ENCODE data around the gene NELL2.
A peak's percentile ranks its signal among the peaks of the same experiment; 100 is the strongest.
"Not testable (repeated sequence)": the region's sequence is repeated elsewhere in the genome, so short reads cannot be mapped to it uniquely, and the experiment has no call there.

NELL2 gene

DNA sequence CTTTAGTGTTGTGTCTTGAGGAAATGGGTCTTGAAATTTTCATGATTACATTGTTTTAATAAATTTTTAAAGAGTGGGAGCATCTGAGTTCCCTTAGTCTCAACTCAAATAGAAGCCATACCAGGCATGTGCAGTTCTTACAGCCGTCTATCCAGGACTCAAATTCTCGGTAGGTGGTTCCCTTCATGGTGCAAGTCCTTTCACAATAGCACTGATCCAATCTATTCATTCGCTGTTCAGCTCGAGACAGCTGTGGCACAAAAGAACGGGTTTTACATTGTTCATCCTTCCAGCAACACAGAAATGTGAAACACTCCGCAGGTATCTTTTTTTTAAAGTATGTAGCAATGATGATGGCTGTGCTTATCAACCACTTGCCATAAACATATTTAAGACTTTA lies 100.2 kb downstream of the NELL2 start:
- DNase-seq, result no peak

DNA sequence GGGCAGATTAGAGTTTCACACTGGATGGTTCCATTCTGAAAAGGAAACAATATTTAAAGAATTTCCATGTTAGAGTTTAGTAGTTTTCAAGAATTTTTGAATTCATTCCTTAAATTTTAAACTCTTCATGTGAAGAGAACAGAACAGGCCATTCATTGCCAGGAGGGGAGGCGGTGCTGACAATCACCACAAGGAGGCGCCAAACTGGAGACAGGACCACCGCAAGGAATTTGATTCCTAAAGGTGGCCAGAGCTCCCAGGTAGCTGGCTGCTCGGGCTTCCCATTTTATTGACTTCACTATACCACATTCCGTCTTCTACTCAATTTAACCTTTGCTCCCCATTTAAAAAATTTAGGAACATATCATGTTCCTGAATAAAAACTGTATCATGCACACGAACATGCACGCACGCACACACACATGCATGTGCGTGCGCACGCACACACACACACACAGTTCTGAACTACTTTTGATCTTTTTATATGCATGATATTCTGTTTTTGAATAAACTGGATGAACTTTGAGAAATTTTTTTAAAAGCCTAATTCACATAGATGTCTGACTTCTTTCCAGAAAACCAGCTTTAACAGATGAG lies 101.2 kb downstream of the NELL2 start:
- peak; percentile 70 for DNase-seq

DNA sequence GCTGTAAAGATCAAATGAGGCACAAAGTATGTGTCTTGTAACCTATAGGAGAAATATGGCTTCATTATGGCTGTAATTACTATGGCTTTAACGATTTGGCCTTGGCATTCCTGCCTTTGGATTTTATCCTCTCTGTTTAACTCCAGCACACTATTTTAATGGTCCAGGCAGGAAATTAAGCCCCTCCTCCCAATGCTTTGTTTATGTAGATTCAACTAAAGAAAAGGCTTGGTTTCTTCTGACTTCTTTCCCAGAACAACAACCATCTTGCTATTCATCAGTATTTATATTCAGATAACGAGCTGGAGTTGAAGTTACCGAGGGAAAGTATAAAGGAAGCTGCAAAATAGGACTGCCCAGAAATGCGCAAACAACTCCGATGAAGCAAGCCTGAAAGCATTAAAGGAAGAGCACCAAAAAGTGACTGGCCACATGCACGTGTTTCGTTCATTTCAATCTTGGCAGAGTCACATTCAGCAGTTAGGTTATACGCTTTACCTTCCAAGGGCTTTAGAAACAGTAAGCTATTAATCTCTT lies 104.6 kb downstream of the NELL2 start:
- DNase-seq, result no peak

DNA sequence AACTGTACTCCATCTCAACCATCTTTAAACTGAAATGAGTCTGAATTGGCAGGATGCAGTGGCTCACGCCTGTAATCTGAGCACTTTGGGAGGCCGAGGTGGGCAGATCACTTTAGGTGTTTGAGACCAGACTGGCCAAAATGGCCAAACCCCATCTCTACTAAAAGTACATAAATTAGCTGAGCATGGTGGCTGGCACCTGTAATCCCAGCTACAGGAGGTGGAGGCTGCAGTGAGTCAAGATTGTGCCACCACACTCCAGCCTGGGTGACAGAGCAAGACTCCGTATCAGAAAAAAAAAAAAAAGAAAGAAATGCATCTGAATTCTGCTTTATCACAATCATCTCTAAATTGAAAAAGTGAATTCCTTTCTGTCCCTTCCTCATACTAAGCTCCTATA lies 110.3 kb downstream of the NELL2 start:
- no peak for DNase-seq

DNA sequence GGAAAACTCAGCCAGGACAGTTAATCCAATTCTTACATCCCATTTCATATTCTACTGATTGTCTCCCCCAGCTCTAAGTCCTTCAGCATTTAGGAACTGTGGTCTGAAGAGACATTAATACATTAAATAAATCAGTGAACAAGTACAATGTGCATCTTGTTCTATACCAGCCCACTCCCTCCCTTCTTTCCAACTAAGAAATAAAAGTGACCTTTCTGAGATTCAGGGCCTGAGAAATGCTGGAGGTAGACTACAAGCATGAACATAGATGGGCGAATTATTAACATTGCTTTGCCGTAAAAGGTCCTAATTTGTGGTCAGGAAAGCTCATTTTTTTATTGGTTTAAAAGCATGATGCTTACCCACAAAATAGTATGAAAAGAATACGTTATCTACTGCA lies 113.1 kb downstream of the NELL2 start:
- no peak for DNase-seq

DNA sequence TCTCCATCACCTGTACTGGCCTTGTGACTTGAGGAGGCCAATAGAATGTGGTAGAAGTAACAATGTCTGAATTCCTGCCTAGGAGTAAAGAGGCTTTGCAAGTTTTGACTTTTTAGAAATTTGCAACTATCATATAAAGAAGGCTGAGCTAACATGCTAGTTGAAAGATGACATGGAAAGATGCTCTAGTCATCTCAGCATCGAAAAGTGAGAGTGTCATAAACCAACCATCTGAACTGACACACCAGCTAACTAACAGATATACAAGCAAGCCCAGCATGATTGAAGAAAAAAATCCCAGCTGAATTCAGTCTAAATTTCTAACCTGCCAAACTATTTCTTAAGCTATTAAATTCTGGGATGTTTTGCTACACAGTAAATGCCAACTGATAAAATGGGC lies 116.8 kb downstream of the NELL2 start:
- no peak for DNase-seq

DNA sequence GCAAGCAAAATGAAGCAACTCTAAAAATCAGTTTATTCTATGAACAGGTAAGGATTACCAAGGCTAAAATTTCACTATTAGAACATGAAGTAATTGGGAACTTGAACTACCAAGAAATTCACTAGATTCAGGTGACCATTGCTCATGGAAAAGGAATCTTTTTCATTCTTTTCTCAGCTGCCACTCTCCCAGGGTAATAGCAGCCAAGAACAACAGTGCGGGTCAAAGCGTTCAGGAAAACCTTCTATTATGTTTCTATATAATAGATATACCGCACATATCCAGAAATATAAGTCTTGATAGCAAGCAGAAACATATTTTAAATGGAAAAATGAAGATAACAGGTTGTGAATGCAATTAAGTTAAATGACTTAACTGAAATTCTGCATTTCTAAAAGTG lies 125.6 kb downstream of the NELL2 start:
- DNase-seq, result no peak

DNA sequence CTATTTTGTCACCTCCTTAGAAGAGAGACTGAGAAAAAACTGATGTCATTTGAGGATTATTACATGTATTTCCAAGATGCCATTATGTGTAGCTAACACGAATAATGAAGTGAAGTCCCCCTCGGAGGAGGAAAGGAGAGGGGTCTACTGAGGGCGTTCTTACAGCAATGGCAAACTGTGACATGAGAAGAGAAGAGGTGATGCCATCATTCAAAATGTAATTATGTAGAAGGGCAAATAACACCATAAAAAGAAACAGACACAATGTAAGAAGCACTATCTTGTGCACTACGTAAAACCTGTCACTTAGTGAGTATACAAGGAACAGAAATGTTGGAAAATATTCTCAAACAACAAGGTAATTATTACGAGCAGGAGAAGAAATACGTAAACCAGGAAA lies 126.5 kb downstream of the NELL2 start:
- no peak for DNase-seq

DNA sequence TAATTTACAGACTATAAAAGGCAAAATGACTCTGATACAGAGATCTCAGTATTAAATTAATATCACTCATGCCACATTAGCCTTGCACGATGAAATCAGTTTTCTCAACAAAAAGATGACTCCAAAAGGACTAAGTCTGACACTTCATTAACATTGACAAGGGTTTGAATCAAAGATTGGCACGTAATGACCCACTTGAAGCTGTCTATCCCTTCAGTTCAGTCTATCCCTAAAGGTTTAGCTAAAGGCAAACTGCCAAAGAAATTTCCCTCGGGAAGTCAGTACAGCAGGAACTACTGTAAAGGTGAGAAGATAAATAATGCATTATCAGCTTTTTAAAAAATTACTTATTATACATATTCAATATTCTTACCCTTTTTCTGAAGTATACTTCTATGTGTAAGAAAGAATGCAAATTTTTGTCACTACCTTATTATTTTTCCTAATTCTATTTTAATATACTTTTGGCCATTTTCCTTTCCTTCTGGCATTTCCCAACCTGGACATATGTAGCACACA lies 127.1 kb downstream of the NELL2 start:
- DNase-seq, result no peak

DNA sequence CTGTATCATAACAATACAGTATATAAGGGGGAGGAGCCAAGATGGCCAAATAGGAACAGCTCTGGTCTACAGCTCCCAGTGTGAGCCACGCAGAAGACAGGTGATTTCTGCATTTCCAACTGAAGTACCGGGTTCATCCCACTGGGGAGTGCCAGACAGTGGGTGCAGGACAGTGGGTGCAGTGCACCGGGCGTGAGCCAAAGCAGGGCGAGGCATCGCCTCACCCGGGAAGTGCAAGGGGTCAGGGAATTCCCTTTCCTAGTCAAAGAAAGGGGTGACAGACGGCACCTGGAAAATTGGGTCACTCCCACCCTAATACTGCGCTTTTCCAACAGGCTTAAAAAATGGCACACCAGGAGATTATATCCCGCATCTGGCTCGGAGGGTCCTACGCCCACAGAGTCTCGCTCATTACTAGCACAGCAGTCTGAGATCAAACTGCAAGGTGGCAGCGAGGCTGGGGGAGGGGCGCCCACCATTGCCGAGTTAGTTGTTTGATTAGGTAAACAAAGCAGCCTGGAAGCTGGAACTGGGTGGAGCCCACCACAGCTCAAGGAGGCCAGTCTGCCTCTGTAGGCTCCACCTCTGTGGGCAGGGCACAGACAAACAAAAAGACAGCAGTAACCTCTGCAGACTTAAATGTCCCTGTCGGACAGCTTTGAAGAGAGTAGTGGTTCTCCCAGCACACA lies 134.7 kb downstream of the NELL2 start:
- not testable (repeated sequence) for DNase-seq

DNA sequence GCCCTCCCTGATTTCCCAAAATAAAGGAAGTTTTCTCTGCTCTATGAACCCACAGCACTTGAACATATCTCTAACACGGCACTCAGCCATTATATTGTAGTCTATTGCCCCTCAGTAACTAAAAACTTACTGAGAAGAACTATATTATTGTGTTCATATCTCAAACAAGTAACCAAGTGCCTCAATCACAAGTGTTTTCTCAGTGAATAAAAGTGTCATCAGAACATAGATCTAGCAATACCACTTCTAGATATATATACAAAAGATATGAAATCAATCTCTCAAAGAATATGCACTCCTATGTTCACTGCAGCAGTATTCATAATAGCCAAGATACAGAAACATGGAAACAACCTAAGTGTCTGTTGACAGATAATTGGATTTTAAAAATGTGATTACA lies 138.1 kb downstream of the NELL2 start:
- DNase-seq, result no peak

DNA sequence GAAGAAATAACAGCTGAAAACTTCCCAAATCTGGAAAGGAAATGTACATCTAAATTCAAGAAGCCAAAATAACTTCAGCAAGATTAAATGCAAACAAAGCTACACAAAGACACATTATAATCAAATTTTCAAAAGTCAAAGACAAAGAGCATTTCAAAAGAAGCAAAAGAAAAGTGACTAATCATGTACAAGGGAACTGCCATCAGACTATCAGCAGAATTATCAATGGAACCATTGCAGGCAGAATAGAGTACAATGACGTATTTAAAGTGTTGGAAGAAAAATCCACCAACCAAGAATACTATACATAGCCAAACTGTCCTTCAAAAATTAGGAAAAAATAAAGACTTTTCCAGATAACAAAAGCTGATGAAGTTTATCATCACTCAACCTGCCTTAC lies 147.5 kb downstream of the NELL2 start:
- no peak for DNase-seq

DNA sequence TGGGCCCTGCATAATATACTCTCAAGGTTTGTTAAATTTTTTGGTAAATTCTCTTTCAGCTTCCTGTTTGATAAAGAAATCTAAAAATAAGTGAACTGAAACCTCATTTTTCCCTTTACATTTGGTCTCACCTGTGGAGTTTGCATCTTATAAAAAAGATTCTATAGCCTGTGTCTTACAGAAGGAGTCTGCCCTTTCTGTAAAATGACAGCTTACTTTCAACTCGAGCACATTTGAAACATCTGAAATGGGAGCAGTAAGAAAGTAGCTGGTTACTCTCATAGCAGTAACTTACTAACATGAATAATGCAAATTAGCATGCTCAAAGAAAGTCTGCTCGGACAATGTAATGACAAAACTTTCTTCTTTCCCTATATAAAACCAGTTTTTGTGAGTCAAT lies 155.8 kb downstream of the NELL2 start:
- no peak for DNase-seq

DNA sequence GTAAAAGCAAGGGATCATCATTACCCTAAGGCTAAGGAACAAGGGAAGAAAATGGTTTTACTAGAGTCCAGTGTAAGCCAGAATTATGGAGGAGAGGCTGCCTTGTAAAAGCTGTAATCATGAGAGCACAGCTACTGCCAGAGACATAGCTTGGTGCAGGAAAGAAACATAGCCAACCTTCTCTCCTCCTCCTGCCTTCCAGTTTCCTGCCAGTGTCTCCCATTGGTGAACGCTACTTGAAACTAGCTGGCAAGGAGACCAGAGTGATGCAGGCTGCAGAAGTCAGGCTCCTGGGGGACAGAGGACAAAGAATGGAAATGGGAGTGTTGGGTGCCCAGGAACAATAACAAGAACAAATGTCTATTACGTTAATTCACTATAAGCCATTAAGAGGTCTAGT lies 158.5 kb downstream of the NELL2 start:
- no peak for DNase-seq

DNA sequence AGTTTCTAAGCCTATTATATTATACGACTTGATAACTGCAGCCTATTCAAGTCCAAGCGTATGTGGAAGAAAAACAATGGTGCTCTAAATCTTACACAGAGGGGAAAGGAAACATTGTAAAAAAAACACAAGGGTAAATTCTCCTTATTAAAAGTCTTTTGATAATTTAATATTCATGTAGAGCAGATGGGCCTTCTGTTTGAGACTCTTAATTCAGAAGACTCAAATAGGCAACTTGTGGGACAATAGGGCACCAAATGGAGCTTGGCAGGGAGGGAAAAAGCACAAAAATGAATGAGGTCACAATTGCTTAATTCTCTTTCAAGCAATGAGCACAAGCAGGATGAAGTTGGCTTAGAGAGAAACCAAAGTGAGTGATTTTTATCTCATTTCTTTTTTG lies 159.4 kb downstream of the NELL2 start:
- no peak for DNase-seq

DNA sequence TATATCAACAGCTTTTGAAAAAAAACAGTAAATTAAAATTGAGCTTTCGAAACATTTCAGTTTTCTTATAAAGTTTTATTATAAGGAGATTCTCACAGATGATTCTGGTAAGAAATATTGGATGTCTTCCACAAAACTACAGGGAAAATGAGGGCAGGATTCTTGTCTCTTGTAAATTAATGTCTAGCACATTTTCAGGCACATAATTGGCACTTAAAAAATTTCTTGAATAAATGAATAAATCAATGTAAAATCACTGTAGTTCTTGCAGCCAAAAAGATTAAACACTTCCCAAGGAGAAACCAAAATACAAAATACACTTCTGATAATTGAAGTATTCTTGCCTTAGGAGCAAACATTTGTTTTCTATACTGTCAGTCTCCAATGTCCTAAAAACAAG lies 164.4 kb downstream of the NELL2 start:
- no peak for DNase-seq

DNA sequence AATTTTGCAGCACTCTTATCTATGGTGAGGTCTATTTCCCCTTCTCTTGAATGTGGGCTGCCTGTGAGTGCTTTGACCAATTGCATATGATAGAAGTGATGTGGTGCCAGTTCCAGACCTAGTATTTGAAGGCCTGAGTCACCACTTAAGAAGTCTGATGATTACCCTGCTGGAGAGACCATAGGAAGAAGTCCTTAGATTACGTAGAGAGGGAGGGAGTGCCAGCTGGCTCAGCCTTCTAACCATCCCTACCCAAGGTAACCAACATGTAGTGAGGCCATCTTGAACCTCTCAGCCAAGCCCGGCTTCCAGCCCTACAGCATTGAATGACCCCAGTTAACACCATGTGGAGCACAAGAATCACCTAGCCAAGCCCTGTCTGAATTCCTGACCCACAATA lies 166.9 kb downstream of the NELL2 start:
- no peak for DNase-seq

DNA sequence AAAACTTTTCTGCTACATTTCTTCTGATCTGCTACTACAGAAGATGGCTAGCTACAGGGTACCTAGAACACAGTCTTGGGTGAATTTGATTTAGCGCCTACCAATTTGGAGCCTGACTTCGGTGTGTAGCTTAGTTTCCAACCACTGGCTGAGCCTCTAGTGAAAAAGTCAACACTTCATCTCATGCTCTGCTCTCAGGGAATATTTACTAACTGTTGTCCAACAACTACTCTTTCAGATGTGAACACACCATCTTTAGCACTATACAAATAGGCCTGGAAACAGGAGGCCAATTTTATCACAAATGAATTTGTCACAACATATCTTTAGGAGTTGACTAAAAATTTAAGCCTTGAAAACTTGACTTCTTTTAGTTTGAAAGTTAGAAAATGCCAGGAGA lies 167.9 kb downstream of the NELL2 start:
- DNase-seq, result no peak

DNA sequence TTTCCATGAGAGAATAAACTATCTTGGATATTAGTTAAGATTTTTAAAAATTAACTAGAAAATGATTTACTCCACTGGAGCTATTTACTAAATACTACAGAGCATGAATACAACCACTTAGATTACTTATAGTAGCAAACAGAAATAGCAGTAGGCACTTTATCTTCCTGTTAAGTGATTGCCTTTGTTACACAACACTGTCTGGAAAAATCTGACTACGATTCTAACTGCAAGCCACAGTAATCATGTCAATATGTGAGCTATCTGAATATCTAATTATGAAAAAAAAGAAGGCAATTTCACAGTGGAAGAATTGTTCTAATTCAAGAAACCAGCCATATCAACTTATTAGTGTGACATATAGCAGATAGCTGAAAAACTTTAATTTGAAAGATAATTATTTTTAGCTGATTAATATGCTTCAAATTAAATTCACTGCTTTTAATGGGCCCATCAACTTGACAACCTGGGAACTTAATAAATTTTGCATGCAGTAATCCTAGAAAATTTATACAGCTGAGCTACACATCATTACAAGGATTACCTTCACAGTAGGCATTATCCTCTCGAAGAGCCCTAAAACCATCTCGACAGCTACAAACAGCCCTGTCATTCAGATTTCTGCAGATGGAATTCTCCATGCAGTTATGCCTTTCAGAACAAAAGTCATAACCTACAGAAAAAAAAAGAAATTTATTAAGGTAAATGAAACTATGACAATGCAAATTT lies 172.8 kb downstream of the NELL2 start:
- DNase-seq, result no peak

DNA sequence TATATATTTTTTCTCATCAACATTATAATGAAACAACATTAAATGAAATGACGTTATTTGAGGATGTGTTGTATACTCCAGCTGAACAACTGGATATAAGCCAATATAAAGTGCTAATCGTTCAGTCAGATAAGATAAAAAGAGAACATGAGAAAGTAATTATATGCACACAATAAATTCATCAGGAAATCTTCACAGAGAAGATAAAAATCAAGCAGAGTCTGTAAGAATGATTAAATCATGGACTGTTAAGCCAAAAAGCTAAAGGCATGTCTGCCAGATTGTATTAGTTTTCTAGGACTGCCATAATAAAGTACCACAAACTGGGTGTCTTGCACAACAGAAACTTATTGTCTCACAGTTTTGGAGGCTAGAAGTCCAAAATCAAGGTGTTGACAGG lies 178.6 kb downstream of the NELL2 start:
- DNase-seq, result no peak

DNA sequence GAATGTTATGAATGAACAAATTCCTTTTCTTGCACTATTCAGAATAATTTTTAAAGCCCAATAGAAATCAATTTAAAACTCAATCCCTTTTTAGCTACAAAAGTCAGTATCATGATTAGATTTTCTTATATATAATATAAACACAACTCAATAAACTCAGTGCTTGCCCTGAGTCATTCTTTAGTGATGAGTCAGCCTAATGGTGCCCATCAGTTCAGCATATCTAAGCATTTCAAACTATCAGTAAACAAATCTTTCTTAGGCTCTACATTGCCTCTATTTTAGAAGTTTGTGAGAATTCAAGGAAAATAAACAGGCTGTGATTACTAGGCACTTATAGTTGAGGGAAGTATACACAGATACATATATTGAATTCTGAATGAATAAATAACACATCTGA lies 179.6 kb downstream of the NELL2 start:
- no peak for DNase-seq

DNA sequence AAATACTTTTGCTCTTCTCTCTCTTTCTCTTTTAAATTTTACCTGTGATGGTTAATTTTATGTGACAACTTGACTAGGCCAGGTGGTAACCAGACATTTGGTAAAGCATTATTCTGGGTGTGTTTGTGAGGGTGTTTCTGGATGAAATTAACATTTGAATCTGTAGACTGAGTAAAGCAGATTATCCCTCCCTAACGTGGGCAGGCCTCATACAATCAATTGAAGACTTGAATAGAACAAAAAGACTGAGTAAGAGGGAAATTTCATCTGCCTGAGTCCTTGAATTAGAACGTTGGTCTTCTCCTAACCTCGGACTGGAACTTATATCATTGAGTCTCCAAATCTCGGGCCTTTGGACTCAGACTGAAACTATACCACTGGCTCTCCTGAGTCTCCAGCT lies 182.1 kb downstream of the NELL2 start:
- DNase-seq, result no peak

DNA sequence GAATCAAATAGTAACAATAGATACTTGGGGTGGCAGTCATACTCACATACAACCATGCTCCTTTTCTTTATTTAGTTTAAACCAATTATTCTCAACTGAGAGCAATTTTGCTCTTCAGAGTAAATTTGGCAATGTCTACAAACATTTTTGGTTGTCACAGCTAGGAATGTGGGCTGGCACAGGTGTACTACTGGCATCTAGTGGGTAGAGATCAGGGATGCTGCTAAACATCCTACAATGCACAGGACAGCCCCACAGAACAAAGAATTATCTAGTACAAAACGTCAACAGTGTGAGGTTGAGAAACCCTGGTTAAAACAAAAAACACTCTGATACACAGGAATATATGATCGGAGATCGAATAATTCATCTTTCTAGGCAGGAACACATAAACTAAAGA lies 186.5 kb downstream of the NELL2 start:
- no peak for DNase-seq

DNA sequence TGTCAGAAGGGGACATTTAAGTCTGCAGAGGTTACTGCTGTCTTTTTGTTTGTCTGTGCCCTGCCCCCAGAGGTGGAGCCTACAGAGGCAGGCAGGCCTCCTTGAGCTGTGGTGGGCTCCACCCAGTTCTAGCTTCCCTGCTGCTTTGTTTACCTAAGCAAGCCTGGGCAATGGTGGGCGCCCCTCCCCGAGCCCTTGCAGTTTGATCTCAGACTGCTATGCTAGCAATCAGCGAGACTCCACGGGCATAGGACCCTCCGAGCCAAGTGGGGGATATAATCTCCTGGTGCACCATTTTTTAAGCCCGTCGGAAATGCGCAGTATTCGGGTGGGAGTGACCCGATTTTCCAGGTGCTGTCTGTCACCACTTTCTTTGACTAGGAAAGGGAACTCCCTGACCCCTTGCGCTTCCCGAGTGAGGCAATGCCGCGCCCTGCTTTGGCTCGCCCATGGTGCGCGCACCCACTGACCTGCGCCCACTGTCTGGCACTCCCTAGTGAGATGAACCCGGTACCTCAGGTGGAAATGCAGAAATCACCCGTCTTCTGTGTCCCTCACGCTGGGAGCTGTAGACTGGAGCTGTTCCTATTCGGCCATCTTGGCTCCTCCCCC lies 189.2 kb downstream of the NELL2 start:
- DNase-seq, result not testable (repeated sequence)

All from activated CD8-positive, alpha-beta memory T cell treated with anti-CD3 and anti-CD28 coated beads, Interleukin-2, amount 50 U/mL, for 4 hours (primary cell).